Hepatic stellate cell (primary cell): ENCODE measurements around the gene ZNF37A.
"Not testable (repeated sequence)": the region's sequence is repeated elsewhere in the genome, so short reads cannot be mapped to it uniquely, and the experiment has no call there.

ENCODE experiments used
- DNase-seq: peaks from one replicate; pipeline ENCODE4 v3.0.0; 2011; ENCODE audit warnings: low spot score

The ZNF37A gene

DNA sequence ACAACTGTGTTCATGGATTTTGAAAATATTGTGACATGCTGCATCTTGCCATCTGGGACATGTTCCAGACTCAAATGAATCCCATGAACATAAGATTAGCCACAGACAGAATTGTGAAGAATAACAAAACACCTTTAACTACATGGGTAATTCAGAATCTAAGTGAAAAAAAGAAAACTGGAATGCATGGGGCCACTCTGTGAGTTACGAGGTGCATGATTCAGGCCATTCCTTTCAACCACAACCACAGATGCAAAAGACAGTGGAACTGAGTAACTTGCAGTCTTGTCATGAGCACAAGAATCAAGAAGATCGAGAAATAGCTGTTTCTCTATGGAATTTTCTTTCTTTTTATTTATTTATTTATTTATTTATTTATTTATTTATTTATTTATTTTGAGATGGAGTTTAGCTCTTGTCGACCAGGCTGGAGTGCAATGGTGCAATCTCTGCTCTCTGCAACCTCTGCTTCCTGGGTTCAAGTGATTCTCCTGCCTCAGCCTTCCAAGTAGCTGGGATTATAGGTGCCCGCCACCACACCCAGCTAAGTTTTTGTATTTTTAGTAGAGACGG lies 56.8 kb downstream of the ZNF37A start:
- DNase-seq = not testable (repeated sequence)

DNA sequence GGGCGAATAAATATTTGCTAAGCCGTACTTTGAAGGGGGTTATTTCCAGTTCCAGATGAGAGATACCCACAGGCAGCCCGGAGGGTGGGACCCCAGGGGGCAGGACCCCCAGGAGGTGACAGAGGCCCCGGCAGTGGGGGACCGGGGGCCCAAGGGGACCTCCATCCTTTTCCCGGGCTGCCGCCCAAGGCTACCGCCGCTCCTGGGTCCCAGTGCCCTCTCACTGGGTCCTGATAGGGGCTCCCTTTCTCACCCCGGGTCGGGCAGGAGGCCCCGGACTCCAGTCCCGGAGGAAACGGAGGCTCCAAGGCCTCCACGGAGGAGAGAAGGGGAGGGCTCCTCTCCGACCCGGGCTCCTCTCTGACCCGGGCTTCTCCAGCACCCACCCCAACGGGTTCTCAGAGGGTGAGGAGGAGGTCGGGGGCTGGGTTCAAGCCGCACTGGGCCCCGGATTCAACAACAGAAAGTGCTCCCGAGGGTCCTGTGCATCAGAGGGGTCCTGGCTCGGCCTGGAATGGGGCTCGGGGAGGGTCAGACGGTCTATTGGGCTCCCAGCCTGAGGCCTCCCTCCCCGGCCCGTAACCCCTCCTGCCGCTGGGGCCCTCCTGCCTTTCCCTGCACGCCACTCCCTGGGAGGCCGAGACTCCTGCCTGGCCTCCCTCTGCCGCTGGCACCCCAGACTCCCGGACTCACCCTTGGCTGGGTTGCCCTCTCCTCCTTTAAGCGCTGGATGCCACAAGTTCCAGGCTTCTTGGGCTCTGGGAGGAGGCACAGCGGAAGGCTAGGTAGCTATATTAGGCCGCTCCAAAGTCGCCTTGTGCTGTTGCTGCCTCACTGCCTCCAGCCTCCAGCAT lies 62.5 kb downstream of the ZNF37A start:
- DNase-seq = no peak

- no peak for DNase-seq
Observed at GRCh38 chr10:38157270-38157685, 63.1 kb downstream of the ZNF37A start.

GRCh38 chr10:38159004-38159403 lies 64.9 kb downstream of the ZNF37A start:
- DNase-seq = no peak

- DNase-seq = no peak
Observed at GRCh38 chr10:38163617-38164016, 69.5 kb downstream of the ZNF37A start.

DNA sequence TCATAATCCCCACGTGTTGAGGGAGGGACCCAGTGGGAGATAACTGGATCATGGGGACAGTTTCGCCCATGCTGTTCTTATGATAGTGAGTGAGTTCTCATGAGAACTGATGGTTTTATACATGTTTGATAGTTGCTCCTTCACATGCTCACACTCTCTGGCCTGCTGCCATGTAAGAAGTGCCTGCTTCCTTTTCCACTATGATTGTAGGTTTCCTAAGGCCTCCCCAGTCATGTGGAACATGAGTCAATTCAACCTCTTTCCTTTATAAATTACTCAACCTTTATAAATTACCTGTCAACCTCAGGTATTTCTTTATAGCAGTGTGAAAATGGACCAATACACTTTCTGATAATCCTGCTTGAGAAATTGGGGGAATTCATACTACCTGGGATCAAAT lies 80.2 kb downstream of the ZNF37A start:
- DNase-seq = no peak

- DNase-seq = no peak
Observed at GRCh38 chr10:38184477-38184876, 90.3 kb downstream of the ZNF37A start.
